GM12891 (cell line): ENCODE measurements around the gene LPAR2.

Experiments
- PAX5 ChIP-seq: IDR thresholded peaks from 2 replicates; pipeline ENCODE4 v1.6.1; 2011; ENCODE audit warnings: low read length, moderate library complexity, mild to moderate bottlenecking; ENCODE audit not compliant: insufficient read depth, severe bottlenecking
- POLR2A ChIP-seq: IDR thresholded peaks from 2 replicates; pipeline ENCODE4 v1.6.1; 2011; ENCODE audit warnings: low read depth, low read length, control low read depth
- POLR2AphosphoS5 ChIP-seq: IDR thresholded peaks from 2 replicates; pipeline ENCODE4 v1.6.1; 2011; ENCODE audit warnings: low read depth, low read length, control low read depth
- SPI1 ChIP-seq: IDR thresholded peaks from 2 replicates; pipeline ENCODE4 v1.6.1; 2011; ENCODE audit warnings: low read depth, low read length, control low read depth
- TAF1 ChIP-seq: IDR thresholded peaks from 2 replicates; pipeline ENCODE4 v1.6.1; 2011; ENCODE audit warnings: low read depth, low read length, control low read depth

GRCh38 chr19:19578252-19578651 is 49.8 kb downstream of the LPAR2 start:
- TF ChIP-seq POLR2A (no peak), POLR2AphosphoS5 (no peak), TAF1 (no peak), PAX5 (no peak), SPI1 (no peak)
